HG03520 (cell line): ENCODE measurements around the gene SOX9.
"Not testable (repeated sequence)": the region's sequence is repeated elsewhere in the genome, so short reads cannot be mapped to it uniquely, and the experiment has no call there.

ENCODE experiments used
- ATAC-seq: cut with Tn5 transposase; IDR thresholded peaks from one replicate; pipeline ENCODE4 v1.9.1; 2021; ENCODE audit warnings: mild to moderate bottlenecking, moderate library complexity; ENCODE audit not compliant: unreplicated experiment

Gene SOX9

DNA sequence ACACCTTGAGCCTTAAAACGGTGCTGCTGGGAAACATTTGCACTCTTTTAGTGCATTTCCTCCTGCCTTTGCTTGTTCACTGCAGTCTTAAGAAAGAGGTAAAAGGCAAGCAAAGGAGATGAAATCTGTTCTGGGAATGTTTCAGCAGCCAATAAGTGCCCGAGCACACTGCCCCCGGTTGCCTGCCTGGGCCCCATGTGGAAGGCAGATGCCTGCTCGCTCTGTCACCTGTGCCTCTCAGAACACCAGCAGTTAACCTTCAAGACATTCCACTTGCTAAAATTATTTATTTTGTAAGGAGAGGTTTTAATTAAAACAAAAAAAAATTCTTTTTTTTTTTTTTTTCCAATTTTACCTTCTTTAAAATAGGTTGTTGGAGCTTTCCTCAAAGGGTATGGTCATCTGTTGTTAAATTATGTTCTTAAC is 4.4 kb downstream of the SOX9 start:
- ATAC-seq, result no peak

DNA sequence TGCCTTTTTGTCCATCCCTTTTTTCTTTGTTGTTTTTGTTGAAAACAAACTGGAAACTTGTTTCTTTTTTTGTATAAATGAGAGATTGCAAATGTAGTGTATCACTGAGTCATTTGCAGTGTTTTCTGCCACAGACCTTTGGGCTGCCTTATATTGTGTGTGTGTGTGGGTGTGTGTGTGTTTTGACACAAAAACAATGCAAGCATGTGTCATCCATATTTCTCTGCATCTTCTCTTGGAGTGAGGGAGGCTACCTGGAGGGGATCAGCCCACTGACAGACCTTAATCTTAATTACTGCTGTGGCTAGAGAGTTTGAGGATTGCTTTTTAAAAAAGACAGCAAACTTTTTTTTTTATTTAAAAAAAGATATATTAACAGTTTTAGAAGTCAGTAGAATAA is 4.9 kb downstream of the SOX9 start:
- no peak for ATAC-seq

DNA sequence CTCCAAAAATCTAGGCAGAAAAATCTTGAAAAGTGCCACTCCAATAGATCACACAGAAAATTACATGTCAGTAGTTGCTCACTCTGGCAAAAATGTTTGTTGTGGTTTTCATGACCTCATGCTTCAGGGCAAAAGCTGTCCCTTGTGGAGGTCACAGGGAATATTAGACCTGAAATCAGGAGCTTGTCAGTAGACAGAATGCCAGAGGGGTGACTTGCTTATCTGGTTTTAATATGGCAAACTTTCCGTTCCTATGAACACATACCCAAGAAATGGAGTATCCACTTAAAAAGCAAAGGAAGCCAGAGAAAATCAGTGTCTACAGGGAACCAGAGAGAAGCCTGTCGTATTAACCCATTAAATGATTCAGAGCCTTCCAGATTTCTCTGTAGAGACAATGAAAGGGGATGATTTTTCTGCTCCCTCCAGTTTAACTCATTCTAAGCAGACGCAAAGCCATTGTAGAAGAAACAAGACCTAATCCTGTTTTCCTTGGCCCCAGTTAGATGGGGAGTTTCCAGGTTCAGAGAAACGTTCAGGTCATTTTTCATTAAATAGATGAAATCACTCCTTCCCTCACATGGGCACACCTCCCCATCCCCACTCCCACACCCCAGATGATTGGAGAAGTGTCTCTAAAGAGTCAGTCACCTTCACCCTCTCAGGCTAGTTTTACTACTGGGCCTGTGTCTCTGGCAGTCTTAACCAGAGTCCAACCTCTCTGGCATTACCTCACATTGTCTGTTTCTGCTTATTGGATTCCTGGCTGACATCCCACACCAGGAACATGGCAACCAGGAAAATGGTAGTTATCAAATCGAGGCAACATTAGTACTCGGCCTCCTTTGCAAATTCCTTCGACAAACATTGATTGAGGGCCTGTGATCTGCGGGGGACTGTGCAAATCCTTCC is 6.0 kb downstream of the SOX9 start:
- ATAC-seq, result no peak

GRCh38 chr17:72128039-72128438 is 7.2 kb downstream of the SOX9 start:
- no peak for ATAC-seq

DNA sequence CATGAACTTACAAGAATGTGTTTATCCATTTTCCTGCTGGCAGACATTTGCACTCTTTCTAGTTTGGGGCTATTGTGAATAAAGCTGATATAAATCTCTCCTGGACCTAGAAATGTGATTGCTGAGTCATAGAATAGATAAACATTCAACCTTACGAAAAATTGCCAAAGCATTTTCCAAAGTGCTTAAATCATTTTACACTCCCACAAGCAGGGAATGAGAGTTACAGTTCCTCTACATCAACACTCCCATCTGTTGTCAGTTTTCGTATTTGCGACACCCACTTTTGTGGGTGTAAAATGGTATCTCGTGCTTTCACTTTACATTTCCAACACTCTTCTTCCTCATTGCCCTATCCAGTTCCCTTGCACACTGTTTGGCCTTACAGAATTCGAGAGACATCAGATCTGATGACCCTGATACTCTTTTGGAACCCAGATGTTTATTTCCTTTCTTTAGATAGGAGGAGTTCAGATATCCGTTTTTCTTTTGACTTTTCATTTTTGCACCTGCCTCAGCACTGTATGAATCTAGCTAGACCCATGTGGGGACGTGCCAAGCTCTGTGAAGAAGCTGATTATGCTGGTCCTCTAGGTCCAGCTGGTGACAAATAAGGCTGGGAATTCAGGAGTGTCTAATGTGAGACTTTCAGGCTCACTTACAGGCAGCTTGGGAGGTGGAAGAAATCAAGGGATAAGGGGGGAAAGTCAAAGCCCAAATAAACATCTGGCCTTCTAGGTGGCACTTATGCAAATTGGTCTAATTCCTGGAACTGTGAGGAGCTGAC is 14.0 kb downstream of the SOX9 start:
- no peak for ATAC-seq

DNA sequence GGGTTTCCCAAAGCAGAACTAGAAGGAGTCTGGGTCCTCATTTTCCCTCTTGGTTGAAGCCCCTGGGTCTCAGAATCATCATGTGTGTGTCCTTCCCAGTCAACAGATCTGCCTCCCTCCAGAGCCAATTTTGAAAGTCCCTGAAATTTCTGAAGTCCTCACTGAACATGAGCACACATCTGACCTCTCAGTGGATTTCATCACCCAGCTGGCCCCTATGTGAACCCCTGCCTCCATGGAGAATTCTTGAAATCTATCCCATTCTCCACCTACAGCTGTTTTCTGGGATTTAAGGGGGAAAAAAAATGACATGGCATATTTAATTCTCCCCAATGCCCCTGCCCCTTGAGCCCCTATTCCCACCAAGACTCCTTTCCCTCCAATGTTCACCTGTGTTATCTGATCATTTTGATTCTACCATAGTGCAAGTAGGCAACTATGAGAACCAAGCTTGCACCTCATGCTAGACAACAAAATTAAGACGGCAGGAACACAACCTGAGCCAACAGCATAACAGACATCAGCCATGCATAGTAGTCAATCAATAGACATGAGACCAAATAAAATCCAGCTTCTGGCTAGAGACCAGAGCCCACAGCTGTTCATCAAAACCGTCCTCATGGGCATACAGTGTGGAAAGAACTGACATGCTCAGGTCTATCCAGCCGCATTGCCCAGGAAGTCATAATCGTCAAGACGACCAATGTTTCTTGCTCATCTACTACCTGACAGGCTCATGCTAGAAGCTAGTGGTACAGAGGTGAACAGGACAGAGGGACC is 14.9 kb downstream of the SOX9 start:
- ATAC-seq, result no peak

GRCh38 chr17:72136692-72137091 is 15.9 kb downstream of the SOX9 start:
- no peak for ATAC-seq

- ATAC-seq, result no peak
These were observed 16.3 kb downstream of the SOX9 start for GRCh38 chr17:72137161-72137560.

GRCh38 chr17:72139212-72139611 is 18.4 kb downstream of the SOX9 start:
- no peak for ATAC-seq

DNA sequence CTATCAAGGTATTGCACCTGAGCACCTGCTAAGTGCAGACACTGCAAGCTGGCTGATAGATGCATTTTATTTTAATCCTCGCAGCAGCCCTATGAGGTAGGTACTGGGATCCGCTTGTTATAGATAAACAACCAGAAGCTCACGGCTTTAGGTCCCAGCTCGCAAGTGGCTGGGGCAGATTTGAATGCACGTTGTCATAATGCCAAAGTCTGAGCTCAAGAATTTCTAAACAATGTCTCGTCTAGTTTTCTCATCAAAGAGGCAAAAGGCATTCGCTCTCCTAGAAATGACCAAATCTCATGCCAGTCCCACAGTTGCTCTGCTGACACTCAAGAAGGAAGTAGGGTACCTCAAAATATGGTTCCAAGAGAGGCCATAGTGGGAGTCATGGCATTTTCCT is 20.5 kb downstream of the SOX9 start:
- ATAC-seq, result no peak

DNA sequence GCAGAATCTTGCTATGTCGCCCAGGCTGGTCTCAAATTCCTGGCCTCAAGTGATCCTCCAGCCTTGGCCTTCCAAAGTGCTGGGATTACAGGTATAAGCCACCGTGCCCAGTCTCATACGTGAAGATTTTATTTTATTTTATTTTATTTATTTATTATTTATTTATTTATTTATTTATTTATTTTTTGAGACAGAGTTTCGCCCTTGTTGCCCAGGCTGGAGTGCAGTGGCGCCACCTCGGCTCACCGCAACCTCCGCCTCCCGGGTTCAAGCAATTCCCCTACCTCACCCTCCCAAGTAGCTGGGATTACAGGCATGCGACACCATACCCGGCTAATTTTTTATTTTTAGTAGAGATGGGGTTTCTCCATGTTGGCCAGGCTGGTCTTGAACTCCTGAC is 21.3 kb downstream of the SOX9 start:
- ATAC-seq, result not testable (repeated sequence)

- ATAC-seq, result no peak
These were observed 21.8 kb downstream of the SOX9 start for GRCh38 chr17:72142614-72143013.

DNA sequence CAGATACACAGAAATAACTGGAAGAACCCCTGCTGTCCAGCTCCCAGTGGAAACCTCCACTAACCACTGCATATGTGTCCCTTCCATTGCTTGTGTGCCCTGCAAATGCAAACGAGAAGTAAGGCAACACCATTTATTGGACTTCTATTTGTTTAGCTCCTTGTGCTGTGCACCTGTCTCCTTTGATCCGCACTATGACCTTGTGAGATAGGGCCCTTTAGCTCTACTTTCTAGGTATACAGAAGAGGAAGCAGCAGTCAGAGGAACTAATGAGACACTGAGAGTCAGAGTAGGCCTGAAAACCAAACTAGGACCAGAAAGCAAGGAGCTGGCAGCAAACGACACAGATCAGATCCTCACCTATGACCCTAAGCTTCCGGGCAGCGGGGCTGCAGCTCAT is 22.4 kb downstream of the SOX9 start:
- no peak for ATAC-seq

DNA sequence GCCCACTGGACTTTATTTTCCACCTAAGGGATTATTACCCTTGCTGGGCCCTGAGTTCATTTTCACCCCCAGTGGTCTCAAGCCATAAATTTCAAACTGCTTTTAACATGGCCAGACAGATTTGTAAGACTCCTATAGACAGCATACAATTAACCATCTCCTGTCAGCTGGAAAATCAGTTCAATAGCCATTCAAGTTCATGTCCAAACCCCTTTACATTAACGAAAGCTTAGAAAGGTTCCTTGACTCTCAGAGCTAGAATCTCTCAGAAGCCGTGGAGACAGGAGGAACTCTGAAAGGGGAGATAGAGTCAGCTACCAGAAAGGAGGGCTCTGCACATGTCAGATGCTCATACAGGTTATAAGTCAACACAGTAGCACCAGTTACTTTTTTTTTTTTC is 23.3 kb downstream of the SOX9 start:
- no peak for ATAC-seq

- ATAC-seq, result no peak
These were observed 24.7 kb downstream of the SOX9 start for GRCh38 chr17:72145562-72145961.

DNA sequence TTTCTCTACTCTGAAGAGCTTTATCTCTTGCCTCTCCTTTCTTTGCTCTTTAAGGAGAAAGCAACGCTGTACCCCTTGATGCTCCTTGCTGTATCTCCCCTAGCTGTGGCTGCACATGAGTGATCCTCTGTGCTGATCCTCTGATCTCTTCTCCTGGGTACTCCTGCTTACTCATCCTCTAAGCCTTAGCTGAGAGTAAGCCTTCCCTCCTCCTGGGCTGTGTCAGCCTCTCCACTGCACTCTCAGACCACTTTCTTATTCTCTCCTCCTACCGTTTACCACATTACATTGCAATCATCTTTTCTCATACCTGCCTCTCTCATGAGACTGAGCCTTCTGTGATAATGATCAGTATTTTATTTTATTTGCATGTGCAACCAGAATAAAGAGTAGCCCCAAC is 25.1 kb downstream of the SOX9 start:
- no peak for ATAC-seq

GRCh38 chr17:72146371-72146770 is 25.6 kb downstream of the SOX9 start:
- no peak for ATAC-seq

DNA sequence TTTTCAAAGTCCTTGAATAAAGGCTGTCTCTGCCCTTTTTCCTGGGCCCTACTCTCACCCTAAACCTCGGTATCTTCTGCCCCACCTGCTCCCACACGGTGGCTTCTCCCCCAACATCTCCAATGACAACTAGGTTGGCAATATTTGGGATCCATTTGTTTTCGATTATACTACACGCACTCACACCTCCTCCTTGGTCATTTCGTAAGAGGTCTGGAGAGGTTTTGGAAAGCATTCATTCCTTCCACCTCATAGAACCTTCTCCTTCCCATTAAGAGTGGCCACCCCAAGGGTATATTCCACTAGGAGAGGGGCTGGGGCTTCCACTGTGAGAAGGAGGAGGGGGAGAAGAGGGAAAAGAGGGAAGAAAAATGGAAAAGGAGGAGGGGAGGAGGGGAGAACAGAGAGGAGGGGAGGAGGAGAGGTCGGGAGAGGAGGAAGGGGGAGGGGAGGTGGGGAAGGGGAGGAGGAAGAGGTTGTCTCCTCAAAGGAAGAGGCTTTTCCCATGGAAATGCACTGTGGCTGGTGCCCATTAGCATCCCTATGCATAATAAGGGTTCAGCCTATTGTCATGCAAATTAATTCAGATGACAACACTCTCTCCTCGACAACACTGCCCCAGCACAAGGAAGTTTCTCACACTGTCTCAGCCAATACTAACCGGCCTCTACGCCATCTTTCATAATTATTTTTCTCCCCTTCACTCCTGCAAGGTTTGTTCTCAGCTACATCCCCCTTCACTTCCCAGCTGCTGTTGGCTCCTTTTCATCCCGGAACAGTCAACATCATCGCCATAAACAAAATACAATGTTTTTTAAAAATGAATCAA is 30.0 kb downstream of the SOX9 start:
- no peak for ATAC-seq

GRCh38 chr17:72151565-72152386 is 31.0 kb downstream of the SOX9 start:
- no peak for ATAC-seq
